NCI-H2029 treated with DMSO at 0.1 percent for 48 hours (cell line): ENCODE data around the gene TAB2.
"Not testable (repeated sequence)": the region's sequence is repeated elsewhere in the genome, so short reads cannot be mapped to it uniquely, and the experiment has no call there.

ENCODE experiments used
- DNase-seq: peaks from one replicate; lab custom pipeline; 2025; lab: John Stamatoyannopoulos, UW

Gene TAB2

GRCh38 chr6:149333266-149333620 is 15.7 kb downstream of the TAB2 start:
- no peak for DNase-seq

- DNase-seq = no peak
Observed at GRCh38 chr6:149334201-149334600, 16.7 kb downstream of the TAB2 start.

DNA sequence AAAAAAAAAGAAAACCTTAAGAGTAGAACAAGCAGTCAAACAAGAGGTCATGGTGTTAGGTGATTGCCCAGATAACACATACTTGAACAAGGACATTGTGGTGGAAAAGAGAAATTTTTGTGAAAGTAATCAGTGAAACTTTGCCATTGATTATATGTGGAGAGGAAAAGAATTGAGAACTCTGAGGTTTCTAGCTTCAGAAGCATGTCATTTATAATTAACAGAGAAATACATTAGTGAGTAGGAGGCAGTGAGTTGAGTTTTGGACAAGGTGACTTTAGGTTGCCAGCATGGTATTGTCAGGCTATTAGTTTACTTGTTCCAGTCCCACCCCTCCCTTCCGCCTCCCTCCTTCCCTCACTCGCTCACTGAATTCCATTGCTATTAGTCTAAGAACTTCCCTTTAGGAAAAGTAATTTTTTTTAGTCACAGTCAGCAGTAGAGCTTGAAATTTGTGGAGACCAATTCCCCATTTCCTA is 17.2 kb downstream of the TAB2 start:
- no peak for DNase-seq

DNA sequence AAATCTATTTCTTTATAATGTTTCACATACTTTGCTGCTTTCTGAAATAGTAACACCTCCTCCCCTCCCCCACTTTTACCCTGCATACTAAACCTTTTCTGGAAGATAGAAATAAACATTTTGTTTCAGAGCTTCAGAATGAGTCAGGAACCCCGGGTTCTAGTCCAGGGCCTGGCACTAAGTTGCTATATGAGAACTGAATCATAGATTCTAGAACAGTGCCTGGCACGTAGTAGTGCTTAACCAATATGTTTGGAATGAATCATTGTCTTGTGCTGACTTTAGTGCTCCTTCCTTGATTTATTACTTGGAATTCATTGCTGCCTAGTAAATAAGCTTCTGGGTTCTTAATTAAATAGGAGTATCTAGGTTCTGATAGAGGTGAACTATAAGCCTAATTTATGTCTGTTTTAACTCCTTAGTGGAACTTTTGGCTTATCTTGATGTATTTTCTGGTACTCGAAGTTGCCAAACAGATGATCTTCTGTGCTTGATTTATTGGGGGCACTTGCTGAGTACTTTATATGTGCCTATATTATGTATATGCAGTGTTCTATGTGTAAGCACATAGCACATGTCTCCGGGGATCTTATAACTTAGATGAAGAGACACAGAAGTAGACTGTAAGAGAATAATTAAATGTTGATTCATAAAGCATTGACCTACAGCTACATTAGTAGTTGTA is 18.6 kb downstream of the TAB2 start:
- DNase-seq = no peak

GRCh38 chr6:149336609-149336928 is 19.1 kb downstream of the TAB2 start:
- DNase-seq = no peak

DNA sequence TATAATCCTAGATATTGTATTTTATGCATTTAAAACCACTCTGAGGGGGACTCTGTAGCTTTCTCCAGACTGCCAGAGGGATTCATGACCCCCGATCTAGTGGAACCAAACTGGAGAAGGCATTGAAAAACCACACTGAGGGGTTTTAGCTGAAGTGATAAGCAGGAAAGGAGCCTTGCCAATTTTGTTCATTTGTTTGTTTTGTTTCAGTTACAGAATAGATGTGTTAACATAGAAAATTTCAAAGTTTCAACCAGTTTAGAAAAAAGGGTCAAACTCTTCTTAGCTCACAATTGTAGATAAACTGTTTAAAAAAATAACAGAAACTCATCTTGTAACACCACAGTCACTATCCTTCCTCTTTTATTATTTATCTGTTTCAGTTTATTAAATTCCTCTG is 19.8 kb downstream of the TAB2 start:
- DNase-seq = no peak

- DNase-seq = no peak
Observed at GRCh38 chr6:149340200-149340599, 22.7 kb downstream of the TAB2 start.

GRCh38 chr6:149342525-149342924 is 25.0 kb downstream of the TAB2 start:
- no peak for DNase-seq

- no peak for DNase-seq
Observed at GRCh38 chr6:149343501-149343900, 26.0 kb downstream of the TAB2 start.

GRCh38 chr6:149346078-149346477 is 28.6 kb downstream of the TAB2 start:
- DNase-seq = no peak

GRCh38 chr6:149347067-149347466 is 29.6 kb downstream of the TAB2 start:
- DNase-seq = no peak

DNA sequence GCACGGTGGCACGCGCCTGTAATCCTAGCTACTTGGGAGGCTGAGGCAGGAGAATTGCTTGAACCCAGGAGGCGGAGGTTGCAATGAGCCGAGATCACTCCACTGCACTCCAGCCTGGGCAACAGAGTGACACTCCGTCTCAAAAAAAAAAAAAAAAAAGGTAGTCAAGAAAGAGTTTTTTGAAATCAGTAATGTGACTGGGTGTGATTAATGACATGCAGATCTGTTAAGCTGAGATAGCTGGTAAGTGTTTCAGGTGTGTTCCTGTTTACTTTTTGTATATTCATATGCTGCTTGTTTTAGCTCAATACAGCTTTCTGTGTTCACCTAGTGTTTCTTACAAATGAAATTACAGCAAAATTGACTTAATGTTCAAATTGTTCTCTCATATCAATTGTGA is 31.8 kb downstream of the TAB2 start:
- not testable (repeated sequence) for DNase-seq

GRCh38 chr6:149354009-149354408 is 36.5 kb downstream of the TAB2 start:
- no peak for DNase-seq

DNA sequence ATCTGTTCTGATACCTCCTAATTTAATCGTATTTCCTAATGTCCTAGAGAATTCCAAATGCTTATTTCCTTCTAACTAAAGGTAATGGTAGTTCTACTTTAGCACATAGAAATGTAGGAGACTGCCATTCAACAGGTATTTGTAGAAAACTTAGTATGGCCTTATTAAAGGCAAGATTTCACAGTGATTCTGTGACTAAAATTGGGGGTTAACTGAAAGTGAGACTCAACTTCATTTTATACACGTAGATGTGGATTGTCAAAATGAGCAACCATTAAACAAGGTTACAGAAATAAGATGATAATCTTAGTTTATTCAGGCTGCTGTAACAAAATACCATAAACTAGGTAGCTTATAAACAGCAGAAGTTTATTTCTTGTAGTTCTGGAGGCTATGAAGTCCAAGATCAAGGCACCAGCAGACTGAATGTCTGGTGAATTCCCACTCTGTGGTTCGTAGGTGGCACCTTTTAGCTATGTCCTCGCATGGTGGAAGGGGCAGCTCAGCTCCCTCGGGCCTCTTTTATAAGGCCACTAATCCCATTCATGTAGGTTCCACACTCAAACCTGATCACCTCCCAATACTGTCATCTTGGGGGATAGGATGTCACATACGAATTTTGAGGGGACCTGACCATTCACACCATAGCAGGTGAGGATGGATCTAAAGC is 38.7 kb downstream of the TAB2 start:
- DNase-seq = no peak

DNA sequence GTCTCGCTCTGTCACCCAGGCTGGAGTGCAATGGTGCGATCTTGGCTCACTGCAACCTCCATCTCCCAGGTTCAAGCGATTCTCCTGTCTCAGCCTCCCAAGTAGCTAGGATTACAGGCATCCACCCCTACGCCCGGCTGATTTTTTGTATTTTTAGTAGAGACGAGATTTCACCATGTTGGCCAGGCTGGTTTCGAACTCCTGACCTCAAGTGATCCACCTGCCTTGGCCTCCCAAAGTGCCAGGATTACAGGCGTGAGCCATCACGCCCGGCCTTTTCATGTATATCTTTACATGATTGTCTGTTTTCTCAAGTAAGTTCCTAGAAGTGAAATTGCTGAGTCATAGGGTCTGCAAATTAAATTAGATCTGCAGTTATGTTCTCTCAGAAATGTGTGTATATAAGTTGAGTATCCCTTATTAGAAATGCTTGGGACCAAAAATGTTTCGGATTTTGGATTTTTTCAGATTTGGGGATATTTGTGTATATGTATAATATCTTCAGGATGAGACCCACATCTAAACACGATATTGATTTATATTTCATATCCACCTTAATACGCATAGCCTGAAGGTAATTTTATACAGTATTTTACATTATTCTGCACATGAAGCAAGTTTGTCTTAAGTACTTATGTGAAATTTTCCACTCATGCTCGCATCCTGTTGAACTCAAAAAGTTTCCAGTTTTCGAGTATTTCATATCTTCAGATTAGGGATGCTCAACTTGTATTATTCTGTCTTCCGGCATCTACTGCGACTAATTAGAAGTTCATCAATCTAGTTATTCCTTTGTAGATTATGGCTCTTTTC is 40.4 kb downstream of the TAB2 start:
- DNase-seq = no peak

DNA sequence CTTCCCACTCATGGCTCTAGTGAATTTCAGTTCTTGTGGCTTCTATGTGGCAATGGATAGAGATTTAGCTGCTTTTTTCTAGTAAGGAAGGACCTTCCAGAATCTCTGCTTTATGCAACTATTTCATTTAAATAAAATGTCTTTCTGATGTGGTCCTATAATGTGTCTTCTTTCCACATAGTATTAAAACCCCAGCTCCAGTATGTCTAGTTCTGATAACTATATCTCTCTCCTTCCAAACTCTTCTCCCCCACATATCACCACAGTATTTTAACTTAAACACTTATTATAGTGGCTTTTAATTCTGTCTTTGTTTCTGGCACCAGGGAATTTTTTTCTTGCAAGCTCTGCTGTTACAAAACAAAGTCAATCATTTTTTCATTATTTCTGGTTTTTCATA is 41.9 kb downstream of the TAB2 start:
- no peak for DNase-seq

DNA sequence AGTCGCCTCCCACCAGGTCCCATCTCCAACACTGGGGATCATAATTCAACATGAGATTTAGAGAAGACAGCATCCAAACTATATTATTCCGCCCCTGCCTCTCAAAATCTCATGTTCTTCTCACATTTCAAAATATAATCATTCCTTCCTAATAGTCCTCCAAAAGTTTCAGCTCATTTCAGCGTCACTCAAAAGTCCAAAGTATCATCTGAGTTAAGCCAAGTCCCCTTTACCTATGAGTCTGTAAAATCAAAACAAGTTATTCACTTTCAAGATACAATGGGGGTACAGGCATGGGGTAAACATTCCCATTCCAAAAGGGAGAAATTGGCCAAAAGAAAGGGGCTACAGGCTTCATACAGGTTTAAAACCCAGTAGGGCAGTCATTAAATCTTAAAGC is 43.0 kb downstream of the TAB2 start:
- no peak for DNase-seq

GRCh38 chr6:149362289-149362688 is 44.8 kb downstream of the TAB2 start:
- DNase-seq = no peak

DNA sequence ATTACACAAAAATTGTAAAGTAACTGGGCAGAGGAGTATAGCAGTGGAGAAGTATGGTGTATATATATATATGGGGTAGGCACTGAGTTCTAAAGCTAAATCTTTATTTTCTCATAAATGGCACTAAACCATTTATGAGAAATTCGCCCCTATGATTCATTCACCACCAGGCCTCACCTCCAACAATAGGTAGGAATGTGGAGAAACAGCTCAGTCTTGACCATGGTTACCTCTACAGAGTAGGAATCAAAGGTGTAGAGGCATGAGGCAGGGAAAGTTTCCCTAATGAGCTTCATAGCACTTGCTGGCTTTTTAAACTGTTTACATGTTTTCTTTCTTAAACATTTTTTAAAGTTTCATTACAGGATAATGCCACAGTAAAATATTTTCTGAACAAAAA is 45.6 kb downstream of the TAB2 start:
- no peak for DNase-seq

GRCh38 chr6:149364557-149364956 is 47.0 kb downstream of the TAB2 start:
- DNase-seq = no peak

GRCh38 chr6:149365197-149365596 is 47.7 kb downstream of the TAB2 start:
- no peak for DNase-seq

DNA sequence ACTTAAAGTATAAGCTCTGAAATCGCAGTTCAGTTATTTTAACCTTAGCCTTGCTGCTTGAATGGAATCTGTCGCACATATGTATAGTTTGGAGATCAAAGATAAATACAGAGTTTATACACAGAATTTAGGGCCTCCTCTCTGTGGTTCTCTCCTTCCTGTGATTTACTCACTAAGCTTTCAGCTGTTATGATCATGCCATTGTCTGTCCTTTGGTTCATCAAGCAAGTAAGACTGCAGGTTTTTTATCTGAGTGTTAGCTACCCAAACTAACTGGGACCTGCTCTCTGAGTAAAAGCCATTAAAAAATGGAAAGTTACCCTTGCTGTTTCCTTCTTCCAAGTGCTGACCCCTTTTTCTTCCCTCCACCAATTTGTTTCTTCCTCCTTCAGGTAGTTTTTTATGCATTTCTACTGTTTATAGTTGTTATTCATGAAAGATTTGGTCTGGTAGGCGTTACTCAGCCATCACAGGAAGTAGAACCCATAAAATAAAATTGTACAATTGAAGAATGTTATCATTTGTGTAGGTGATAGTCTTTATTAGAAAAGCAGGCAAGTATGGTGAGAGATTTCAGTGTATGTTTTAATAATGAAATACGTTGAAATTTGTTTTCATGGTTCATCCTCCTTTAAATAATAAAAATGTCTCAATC is 48.9 kb downstream of the TAB2 start:
- DNase-seq = no peak

GRCh38 chr6:149368065-149368464 is 50.6 kb downstream of the TAB2 start:
- DNase-seq = no peak
